NT2/D1 (cell line): ENCODE results near the gene SORBS1.

Experiments
- DNase-seq: peaks from one replicate; pipeline ENCODE4 v3.0.0-alpha.2; 2011; ENCODE audit warnings: low read depth, low spot score
- H3K27me3 ChIP-seq: 2 replicates; pipeline ENCODE4 v1.6.0; 2011; ENCODE audit warnings: mild to moderate bottlenecking; ENCODE audit not compliant: insufficient read length, insufficient read depth
- H3K36me3 ChIP-seq: 2 replicates; pipeline ENCODE4 v1.6.1; 2011; ENCODE audit warnings: mild to moderate bottlenecking, low read length, mixed read lengths; ENCODE audit not compliant: insufficient read depth, insufficient read length
- H3K4me1 ChIP-seq: 2 replicates; pipeline ENCODE4 v1.5.1; 2011; ENCODE audit not compliant: insufficient read depth, insufficient read length
- H3K4me3 ChIP-seq: 2 replicates; pipeline ENCODE4 v1.5.1; 2011; ENCODE audit warnings: low read depth; ENCODE audit not compliant: insufficient read length
- H3K9ac ChIP-seq: 2 replicates; pipeline ENCODE4 v1.6.0; 2011; ENCODE audit warnings: low read depth; ENCODE audit not compliant: insufficient read length
- H3K9me3 ChIP-seq: 2 replicates; pipeline ENCODE4 v1.5.1; 2011; ENCODE audit warnings: mild to moderate bottlenecking, low read length; ENCODE audit not compliant: insufficient read depth
- SUZ12 ChIP-seq: IDR thresholded peaks from 2 replicates; pipeline ENCODE4 v1.6.1; 2011; ENCODE audit not compliant: insufficient read length, insufficient read depth; ENCODE audit errors: extremely low read depth
- YY1 ChIP-seq: IDR thresholded peaks from 2 replicates; pipeline ENCODE4 v1.6.1; 2011; ENCODE audit not compliant: insufficient read length, insufficient read depth
- ZNF274 ChIP-seq: IDR thresholded peaks from 2 replicates; pipeline ENCODE4 v1.6.1; 2011; ENCODE audit warnings: mild to moderate bottlenecking, low read depth, low read length

Gene SORBS1

GRCh38 chr10:95343573-95343972, 217.6 kb downstream of the SORBS1 start:
- Histone ChIP-seq H3K9me3 (no peaks in the 10 kb centered on the region), H3K4me1 (no peaks in the 10 kb centered on the region), H3K36me3 (no peaks in the 10 kb centered on the region), H3K4me3 (no peak overlapping the region), H3K27me3 (no peaks in the 10 kb centered on the region), H3K9ac (no peak overlapping the region)
- DNase-seq: no peak
- TF ChIP-seq YY1 (no peak), SUZ12 (no peak), ZNF274 (no peak)

GRCh38 chr10:95341716-95342130, 219.4 kb downstream of the SORBS1 start:
- no peaks in the 10 kb centered on the region for H3K4me1 ChIP-seq
- H3K4me3 ChIP-seq: no peak overlapping the region
- no peaks in the 10 kb centered on the region for H3K36me3 ChIP-seq
- DNase-seq: no peak
- no peak for TF ChIP-seq SUZ12
- no peak for TF ChIP-seq ZNF274
- no peak for TF ChIP-seq YY1
- no peak overlapping the region for H3K9ac ChIP-seq
- H3K9me3 ChIP-seq: no peaks in the 10 kb centered on the region
- H3K27me3 ChIP-seq: no peaks in the 10 kb centered on the region

GRCh38 chr10:95339863-95340262, 221.3 kb downstream of the SORBS1 start:
- Histone ChIP-seq H3K4me1 (no peaks in the 10 kb centered on the region), H3K4me3 (no peak overlapping the region), H3K27me3 (no peaks in the 10 kb centered on the region), H3K36me3 (no peaks in the 10 kb centered on the region), H3K9me3 (no peaks in the 10 kb centered on the region), H3K9ac (no peak overlapping the region)
- DNase-seq: no peak
- TF ChIP-seq SUZ12: no peak
- no peak for TF ChIP-seq ZNF274
- no peak for TF ChIP-seq YY1

- H3K27me3 ChIP-seq: no peaks in the 10 kb centered on the region
- H3K9ac ChIP-seq: no peak overlapping the region
- no peaks in the 10 kb centered on the region for H3K4me1 ChIP-seq
- peaks cover 1% of the 10 kb centered on the region for H3K36me3 ChIP-seq
- DNase-seq: no peak
- no peak overlapping the region for H3K4me3 ChIP-seq
- TF ChIP-seq ZNF274 (no peak), SUZ12 (no peak), YY1 (no peak)
- no peaks in the 10 kb centered on the region for H3K9me3 ChIP-seq
These were observed 223.6 kb downstream of the SORBS1 start for GRCh38 chr10:95337423-95338160.

GRCh38 chr10:95336702-95337101, 224.5 kb downstream of the SORBS1 start:
- no peaks in the 10 kb centered on the region for H3K4me1 ChIP-seq
- H3K9me3 ChIP-seq: no peaks in the 10 kb centered on the region
- no peak overlapping the region for H3K9ac ChIP-seq
- H3K27me3 ChIP-seq: no peaks in the 10 kb centered on the region
- TF ChIP-seq ZNF274: no peak
- no peak for TF ChIP-seq YY1
- no peak for TF ChIP-seq SUZ12
- H3K36me3 ChIP-seq: peaks cover 2% of the 10 kb centered on the region
- DNase-seq: no peak
- H3K4me3 ChIP-seq: no peak overlapping the region

GRCh38 chr10:95335933-95336699, 225.1 kb downstream of the SORBS1 start:
- Histone ChIP-seq H3K36me3 (peaks cover 2% of the 10 kb centered on the region), H3K4me3 (no peak overlapping the region), H3K9ac (no peak overlapping the region), H3K27me3 (no peaks in the 10 kb centered on the region), H3K9me3 (no peaks in the 10 kb centered on the region), H3K4me1 (no peaks in the 10 kb centered on the region)
- no peak for DNase-seq
- TF ChIP-seq ZNF274 (no peak), SUZ12 (no peak), YY1 (no peak)

GRCh38 chr10:95334805-95335144, 226.4 kb downstream of the SORBS1 start:
- Histone ChIP-seq H3K9ac (no peak overlapping the region), H3K4me3 (no peak overlapping the region), H3K36me3 (peaks cover 2% of the 10 kb centered on the region), H3K27me3 (no peaks in the 10 kb centered on the region), H3K4me1 (no peaks in the 10 kb centered on the region), H3K9me3 (no peaks in the 10 kb centered on the region)
- TF ChIP-seq YY1: no peak
- no peak for TF ChIP-seq SUZ12
- TF ChIP-seq ZNF274: no peak
- no peak for DNase-seq
